ENCODE data around the gene EXPH5. TPM values are rescaled to one million over a fixed set of nuclear protein-coding genes. Genes with fewer than 3 reads are reported as not detected.
A peak's percentile ranks its signal among the peaks of the same experiment; 100 is the strongest.
"Not testable (repeated sequence)": the region's sequence is repeated elsewhere in the genome, so short reads cannot be mapped to it uniquely, and the experiment has no call there.

The EXPH5 gene, protein sequence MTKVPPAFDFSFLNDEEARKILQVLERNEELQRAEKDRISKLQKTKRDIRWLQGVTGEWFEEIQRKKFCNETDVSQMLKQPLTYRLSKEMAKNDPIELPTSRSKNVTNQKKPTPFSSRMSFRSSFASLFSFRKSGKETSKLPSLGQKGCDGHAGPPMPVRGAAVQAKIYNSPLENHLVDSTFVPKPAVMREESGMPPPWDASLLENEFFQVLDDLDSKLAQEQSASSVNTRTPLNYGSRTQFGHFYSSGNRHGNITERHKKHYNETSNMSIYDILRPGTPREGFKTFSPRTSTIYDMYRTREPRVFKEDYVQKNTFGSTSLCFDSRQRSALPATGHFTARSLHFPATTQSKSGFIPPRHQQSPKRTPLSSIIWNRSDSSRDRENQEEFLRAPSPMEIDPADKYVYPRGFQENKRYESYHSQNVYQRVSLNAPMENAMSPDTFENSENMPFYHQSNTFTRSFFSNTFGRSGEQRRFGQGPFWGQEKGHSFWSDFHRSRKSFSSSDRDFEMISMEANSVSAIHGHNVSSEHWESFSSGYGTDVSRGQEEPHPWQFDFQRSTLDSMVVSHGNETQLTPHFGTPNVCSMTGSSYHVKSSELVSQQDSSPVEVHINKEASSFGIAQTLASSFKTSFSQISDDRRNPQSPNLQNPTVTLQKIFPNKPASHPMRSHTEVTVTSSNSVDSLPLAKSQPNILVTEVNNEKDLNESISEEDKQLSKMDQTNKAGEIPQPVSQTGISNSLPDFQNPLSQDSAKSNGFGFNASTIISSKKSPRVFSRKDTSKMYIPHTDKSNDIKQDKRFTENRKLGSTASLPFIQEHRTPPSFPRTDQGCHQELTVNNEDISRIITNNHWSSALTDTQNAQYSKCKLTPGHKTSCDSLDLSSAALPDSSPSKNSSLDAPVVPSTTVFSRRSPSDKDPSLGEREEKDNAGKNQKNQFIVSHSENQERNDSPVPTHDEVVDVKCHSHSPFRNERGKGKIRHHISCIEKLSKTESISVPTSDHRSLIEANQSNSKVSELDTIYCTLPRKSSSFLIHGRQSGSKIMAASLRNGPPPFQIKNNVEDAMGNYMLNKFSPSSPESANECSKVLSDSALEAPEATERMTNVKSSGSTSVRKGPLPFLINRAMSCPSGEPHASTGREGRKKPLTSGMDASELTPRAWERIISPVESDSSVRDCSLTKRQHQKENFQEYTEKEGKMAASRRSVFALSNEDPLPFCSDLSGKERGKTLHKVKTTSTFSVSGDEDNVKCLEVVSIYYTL (N-terminal part only)
- total RNA-seq = 1 to 10 TPM; 1.9 to 2.1 TPM

DNA sequence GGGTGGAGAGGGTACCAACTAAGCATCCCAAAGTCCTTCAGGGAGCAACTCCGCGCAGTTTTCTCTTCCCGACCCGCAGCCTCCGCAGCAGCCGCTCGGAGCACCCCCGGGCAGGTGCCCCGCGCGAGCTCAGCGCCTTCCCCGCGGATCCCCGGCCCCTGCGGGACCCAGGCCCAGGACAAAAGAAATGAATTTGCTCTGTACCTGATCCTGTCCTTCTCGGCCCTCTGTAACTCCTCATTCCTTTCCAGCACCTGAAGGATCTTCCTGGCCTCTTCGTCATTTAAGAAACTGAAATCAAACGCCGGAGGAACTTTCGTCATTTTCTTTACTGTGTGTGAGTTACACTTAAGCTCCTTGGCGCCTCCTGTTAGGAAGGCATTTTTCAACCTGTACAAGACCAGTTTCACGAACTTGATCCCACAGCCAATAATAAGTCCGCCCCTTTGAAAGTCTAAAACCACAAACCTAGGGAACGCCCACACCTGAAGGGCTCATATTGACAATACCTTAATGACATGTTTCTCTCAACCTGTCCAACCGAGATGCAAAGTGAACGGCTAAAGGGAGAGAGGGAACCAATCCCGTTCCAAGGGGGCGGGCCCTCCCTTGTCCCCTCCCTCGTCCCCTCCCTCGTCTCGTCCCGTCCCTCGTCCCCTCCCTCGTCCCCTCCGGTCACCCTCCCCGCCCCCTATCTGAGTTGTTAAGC, at the start of gene EXPH5:
Gene EXPH5 (minus strand): TSS at position 555 of the 709 bp plus-strand sequence. CDS start 232 bp downstream, at position 323.
- DNase-seq (peak; percentile 90), ATAC-seq (peak; percentile 97)
- Mint-ChIP-seq H3K4me3 (peak within 1 kb of the TSS; percentile 96), H3K27ac (peak within 1 kb of the TSS; percentile 75), H3K27me3 (ENCODE audit: low read depth) (peaks cover 41% of the 10 kb centered on the region), H3K4me1 (ENCODE audit: low read depth) (peaks cover 17% of the 10 kb centered on the region), H3K9me3 (ENCODE audit: insufficient read depth) (no peaks in the 10 kb centered on the region), H3K36me3 (ENCODE audit: low read depth) (peaks cover 3% of the 10 kb centered on the region)
- CTCF ChIA-PET = interaction anchor here (1.0 to 1.2 kb wide), 2 partner anchors 21 to 476 kb away, joined by 3 read pairs; no protein-coding TSS in a partner anchor
- POLR2A ChIA-PET = no interaction called here

DNA sequence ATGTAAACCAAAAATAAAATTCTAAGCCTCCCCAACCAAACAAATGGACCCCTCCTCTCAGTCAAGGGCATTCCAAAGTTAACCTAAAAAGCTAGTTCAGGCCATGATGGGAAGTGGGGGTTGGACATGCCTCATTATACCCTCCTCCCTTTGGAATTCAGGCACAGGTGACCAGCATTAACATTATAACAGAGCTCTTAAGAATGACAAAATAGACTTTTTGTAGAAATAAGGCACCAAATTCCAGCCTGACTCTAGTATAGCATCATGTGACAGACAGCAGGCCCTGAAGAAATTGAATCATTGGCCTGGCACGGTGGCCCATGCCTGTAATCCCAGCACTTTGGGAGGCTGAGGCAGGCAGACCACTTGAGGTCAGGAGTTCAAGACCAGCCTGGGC, 48.2 kb upstream of the EXPH5 start:
- POLR2A ChIA-PET; H3K9me3 Mint-ChIP-seq (ENCODE audit: insufficient read depth); DNase-seq; H3K36me3 Mint-ChIP-seq (ENCODE audit: low read depth); H3K4me3 Mint-ChIP-seq; H3K27ac Mint-ChIP-seq; H3K27me3 Mint-ChIP-seq (ENCODE audit: low read depth); H3K4me1 Mint-ChIP-seq (ENCODE audit: low read depth); ATAC-seq: not testable (repeated sequence)
- CTCF ChIA-PET = interaction anchor here (0.8 kb wide), 1 partner anchor 524 kb away, joined by 3 read pairs; no protein-coding TSS in a partner anchor

DNA sequence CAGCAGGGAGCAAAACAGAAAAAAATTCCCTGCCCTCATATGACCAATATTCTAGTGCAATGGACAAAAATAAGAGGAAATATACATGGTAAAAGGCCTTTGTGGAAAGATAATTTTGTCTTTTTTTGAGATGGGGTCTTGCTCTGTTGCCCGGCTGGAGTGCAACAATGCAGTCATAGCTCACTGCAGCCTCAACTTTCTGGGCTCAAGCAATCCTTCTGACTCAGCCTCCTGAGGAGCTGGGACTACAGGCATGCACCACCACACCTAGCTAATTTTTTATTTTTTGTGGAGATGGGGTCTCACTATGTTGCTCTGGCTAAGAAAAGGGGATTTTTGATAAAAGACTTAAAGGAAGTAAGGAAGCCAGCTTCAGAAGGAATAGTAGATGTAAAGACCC, 45.6 kb upstream of the EXPH5 start:
- ChIA-PET POLR2A (no interaction called here), CTCF (interaction anchor here (1.7 kb wide), 1 partner anchor 521 kb away, joined by 4 read pairs; no protein-coding TSS in a partner anchor)
- H3K4me3 Mint-ChIP-seq = no peak overlapping the region
- DNase-seq (no peak), ATAC-seq (no peak)
- no peaks in the 10 kb centered on the region for H3K4me1 Mint-ChIP-seq (ENCODE audit: low read depth)
- H3K27ac Mint-ChIP-seq = no peak overlapping the region
- no peaks in the 10 kb centered on the region for H3K36me3 Mint-ChIP-seq (ENCODE audit: low read depth)
- peaks cover 14% of the 10 kb centered on the region for H3K27me3 Mint-ChIP-seq (ENCODE audit: low read depth)
- no peaks in the 10 kb centered on the region for H3K9me3 Mint-ChIP-seq (ENCODE audit: insufficient read depth)

DNA sequence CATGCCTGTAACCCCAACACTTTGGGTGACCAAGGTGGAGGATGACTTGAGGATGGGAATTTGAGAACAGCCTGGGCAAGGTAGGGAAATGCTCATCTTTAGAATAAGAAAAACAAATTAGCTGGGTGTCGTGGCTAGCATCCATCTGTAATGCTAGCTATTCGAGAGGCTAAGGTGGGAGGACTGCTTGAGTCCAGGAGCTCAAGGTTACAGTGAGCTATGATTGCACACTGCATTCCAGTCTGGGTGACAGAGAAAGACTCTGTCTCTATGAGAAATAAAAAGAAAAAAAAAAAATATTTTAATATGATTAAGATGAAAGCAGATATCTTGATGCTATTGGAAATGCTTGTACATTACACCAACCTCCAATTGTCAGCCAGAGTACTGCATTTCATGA, 42.7 kb upstream of the EXPH5 start:
- POLR2A ChIA-PET = no interaction called here
- H3K36me3 Mint-ChIP-seq (ENCODE audit: low read depth) = no peaks in the 10 kb centered on the region

DNA sequence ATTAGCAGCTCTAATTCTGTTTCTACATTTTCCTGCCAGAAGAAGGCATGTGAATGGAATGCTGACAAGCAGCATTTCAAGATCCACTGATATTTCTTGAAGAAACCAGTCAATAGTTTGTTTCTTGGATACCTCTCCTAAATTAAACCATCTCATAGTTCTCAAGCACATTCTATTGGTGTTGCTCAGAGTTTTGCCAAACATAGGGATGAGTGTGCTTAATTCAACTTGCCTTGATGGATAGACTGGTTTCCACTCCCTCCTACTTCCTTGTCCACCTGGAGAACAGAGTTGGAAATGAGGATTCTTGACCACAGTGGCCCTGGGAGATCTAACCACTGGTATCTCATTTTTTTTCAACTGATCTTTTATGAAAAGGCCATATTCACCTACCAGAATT, 41.5 kb upstream of the EXPH5 start:
- no peak overlapping the region for H3K27ac Mint-ChIP-seq
- no peaks in the 10 kb centered on the region for H3K4me1 Mint-ChIP-seq (ENCODE audit: low read depth)
- H3K9me3 Mint-ChIP-seq (ENCODE audit: insufficient read depth) = no peaks in the 10 kb centered on the region
- no peaks in the 10 kb centered on the region for H3K36me3 Mint-ChIP-seq (ENCODE audit: low read depth)
- POLR2A ChIA-PET = no interaction called here
- ATAC-seq = no peak
- peaks cover 23% of the 10 kb centered on the region for H3K27me3 Mint-ChIP-seq (ENCODE audit: low read depth)
- CTCF ChIA-PET = interaction anchor here (1.5 kb wide), 1 partner anchor 12 kb away, joined by 4 read pairs; no protein-coding TSS in a partner anchor
- no peak for DNase-seq
- no peak overlapping the region for H3K4me3 Mint-ChIP-seq

More for the DNA sequence above, 42.7 kb upstream of the EXPH5 start:
- Mint-ChIP-seq H3K9me3 (ENCODE audit: insufficient read depth) (no peaks in the 10 kb centered on the region), H3K27ac (no peak overlapping the region), H3K27me3 (ENCODE audit: low read depth) (peaks cover 23% of the 10 kb centered on the region), H3K4me3 (no peak overlapping the region), H3K4me1 (ENCODE audit: low read depth) (no peaks in the 10 kb centered on the region)
- DNase-seq (no peak), ATAC-seq (no peak)
- CTCF ChIA-PET = no interaction called here

DNA sequence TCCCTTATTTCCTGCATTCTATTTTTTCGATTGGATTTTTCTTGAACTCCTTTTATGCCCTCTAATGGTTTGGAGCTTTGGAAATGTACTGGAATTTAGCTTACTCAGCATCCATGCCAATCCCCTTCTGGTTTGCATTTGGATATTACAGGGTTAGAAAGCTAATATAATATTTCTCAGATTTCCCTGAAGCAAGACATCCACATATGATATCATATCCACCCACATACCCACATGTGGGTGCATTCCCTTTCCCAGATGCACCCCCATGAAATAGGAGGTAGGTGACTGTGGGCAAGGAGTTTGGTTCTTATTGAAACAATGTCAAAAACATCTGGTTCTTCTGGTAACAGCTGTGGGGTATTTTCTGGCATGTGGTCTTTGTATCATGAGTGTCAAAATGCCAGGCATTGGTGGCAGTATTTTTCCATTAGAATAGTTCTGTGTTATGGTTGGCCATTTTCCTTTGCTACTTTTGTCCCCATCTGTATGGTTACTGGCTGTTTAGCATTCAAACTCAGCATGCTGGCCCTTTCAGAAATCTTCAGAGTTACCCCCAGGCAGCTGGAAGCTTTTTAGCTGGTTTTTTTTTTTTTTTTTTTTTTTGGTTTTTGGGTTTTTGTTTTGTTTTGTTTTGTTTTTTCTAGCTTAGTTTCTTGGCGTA, 38.6 kb upstream of the EXPH5 start:
- ChIA-PET POLR2A (no interaction called here), CTCF (interaction anchor here (0.6 kb wide), 1 partner anchor 84 kb away, joined by 3 read pairs; no protein-coding TSS in a partner anchor)
- Mint-ChIP-seq H3K27me3 (ENCODE audit: low read depth) (peaks cover 15% of the 10 kb centered on the region), H3K36me3 (ENCODE audit: low read depth) (no peaks in the 10 kb centered on the region), H3K9me3 (ENCODE audit: insufficient read depth) (peaks cover 4% of the 10 kb centered on the region), H3K4me3 (no peak overlapping the region), H3K27ac (no peak overlapping the region), H3K4me1 (ENCODE audit: low read depth) (no peaks in the 10 kb centered on the region)
- DNase-seq (no peak), ATAC-seq (no peak)

DNA sequence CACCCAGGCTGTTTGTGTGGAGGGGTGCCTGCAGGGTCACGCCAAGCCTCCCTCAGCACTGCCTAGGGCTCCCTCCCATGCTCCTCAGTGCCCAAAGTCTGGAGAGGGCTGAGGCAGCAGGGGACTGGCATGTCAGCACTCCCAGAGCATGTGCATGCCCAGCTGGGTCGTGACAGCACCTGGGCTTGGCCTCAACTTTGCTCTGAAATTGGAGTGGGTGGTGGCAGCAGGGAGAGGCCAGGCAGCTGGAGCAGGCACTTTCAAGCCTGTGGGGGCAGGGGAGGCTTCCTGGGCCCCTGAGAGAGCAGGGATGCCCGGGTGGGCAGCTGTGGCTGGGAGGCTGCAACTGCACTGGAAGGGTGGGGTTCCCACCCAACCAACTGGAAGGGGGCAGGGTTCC, 35.7 kb upstream of the EXPH5 start:
- H3K9me3 Mint-ChIP-seq (ENCODE audit: insufficient read depth) = peaks cover 7% of the 10 kb centered on the region
- DNase-seq (no peak), ATAC-seq (no peak)
- H3K36me3 Mint-ChIP-seq (ENCODE audit: low read depth) = no peaks in the 10 kb centered on the region
- POLR2A ChIA-PET = no interaction called here
- H3K27me3 Mint-ChIP-seq (ENCODE audit: low read depth) = peaks cover 11% of the 10 kb centered on the region
- peaks cover 7% of the 10 kb centered on the region for H3K4me1 Mint-ChIP-seq (ENCODE audit: low read depth)
- H3K27ac Mint-ChIP-seq = no peak overlapping the region
- H3K4me3 Mint-ChIP-seq = no peak overlapping the region
- CTCF ChIA-PET = no interaction called here

DNA sequence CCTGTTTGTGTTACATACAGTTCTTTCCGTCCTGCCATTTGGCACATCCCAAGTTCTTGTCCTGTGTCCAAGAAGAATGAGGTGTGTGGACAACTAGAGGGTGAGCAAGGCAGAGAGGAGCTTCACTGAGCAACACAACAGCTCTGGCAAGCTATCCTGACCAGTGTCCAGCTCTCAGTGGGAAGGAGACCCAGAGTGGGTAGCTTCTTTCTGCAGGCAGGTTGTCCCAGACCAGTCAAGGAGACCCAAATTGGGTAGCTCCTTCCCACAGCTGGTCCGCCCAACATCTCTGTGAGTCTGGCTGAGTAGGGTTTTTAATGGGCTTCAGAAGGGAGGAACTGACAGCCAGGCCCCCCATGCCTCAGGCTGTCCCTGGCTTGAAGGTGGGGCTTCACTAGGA, 35.2 kb upstream of the EXPH5 start:
- ChIA-PET CTCF (no interaction called here), POLR2A (no interaction called here)
- H3K27me3 Mint-ChIP-seq (ENCODE audit: low read depth) = peaks cover 10% of the 10 kb centered on the region
- ATAC-seq (no peak), DNase-seq (no peak)
- H3K36me3 Mint-ChIP-seq (ENCODE audit: low read depth) = no peaks in the 10 kb centered on the region
- H3K4me1 Mint-ChIP-seq (ENCODE audit: low read depth) = peaks cover 8% of the 10 kb centered on the region
- H3K9me3 Mint-ChIP-seq (ENCODE audit: insufficient read depth) = peaks cover 7% of the 10 kb centered on the region
- H3K27ac Mint-ChIP-seq = no peak overlapping the region
- H3K4me3 Mint-ChIP-seq = no peak overlapping the region

DNA sequence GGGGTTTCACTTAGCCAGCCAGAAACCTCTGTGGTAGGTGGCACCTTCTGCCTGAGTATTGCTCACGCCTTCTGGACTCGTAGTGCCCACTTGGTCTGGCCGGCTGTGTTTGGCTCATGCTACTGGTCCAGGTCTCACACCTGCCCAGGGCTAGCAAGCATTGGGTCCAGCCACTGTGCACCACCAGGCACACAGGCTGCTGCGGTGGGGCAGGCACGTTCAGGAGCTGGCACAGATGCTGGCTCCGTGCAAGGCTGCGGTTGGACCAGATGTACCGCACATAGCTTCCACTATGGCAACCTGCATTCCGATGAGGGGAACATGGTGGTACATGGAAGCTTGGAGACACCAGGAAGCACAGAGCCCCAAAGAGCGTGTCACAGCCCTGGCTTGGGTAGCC, 34.8 kb upstream of the EXPH5 start:
- ChIA-PET CTCF (no interaction called here), POLR2A (no interaction called here)
- Mint-ChIP-seq H3K4me1 (ENCODE audit: low read depth) (peaks cover 8% of the 10 kb centered on the region), H3K9me3 (ENCODE audit: insufficient read depth) (peaks cover 7% of the 10 kb centered on the region), H3K36me3 (ENCODE audit: low read depth) (no peaks in the 10 kb centered on the region), H3K27ac (no peak overlapping the region), H3K27me3 (ENCODE audit: low read depth) (peaks cover 12% of the 10 kb centered on the region), H3K4me3 (no peak overlapping the region)
- DNase-seq (no peak), ATAC-seq (no peak)

DNA sequence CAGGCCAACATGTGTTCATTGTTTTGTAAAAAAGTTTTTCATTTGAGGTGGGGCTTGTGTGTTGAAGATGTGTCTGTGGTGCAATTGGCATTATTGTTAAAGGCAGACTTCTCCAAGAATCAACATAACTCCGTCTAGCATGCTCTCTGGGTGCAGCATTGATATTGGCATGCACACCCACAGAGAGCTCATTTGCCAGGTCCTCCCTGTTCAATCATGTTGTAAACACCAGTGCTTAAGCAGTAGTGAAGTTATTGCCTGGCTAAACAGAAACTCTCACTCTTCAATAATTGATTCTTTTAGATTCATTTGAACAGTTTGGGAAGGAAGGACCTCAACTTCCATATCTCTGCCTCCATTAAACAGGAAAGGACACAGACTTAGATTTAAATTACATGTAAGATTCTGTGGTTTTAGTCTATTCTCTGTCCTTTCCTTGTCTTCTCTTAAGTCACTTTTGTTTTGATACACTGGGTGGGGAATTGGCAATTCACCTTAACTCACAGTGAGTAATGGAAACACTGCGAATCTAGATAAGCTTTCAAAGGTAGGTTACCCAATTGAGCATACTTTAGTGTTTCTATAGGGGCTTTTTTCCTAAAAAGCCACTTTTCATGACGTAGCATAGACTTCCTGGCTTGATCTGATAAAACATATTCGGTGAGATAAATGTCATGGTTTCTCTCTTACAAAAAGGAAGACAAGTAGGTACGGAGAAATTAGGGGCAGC, 30.8 kb upstream of the EXPH5 start:
- ATAC-seq (no peak), DNase-seq (no peak)
- Mint-ChIP-seq H3K27ac (no peak overlapping the region), H3K4me3 (no peak overlapping the region), H3K9me3 (ENCODE audit: insufficient read depth) (peaks cover 7% of the 10 kb centered on the region), H3K36me3 (ENCODE audit: low read depth) (no peaks in the 10 kb centered on the region), H3K4me1 (ENCODE audit: low read depth) (peaks cover 8% of the 10 kb centered on the region), H3K27me3 (ENCODE audit: low read depth) (peaks cover 7% of the 10 kb centered on the region)
- ChIA-PET CTCF (no interaction called here), POLR2A (no interaction called here)

All from activated CD8-positive, alpha-beta T cell treated with anti-CD3 and anti-CD28 coated beads, Interleukin-2, amount 10 ng/mL, durations not matched to agents 7 days and 5 days (primary cell).